ENCODE results near the gene RNF44.

The RNF44 gene

GRCh38 chr5:176533390-176533789, 3.8 kb downstream of the RNF44 start:
- H3K4me3 ChIP-seq (ENCODE audit: low read depth, low read length): no peak overlapping the region
- no peak for DNase-seq (ENCODE audit: low read depth, low spot score)
- no peak for TF ChIP-seq CTCF (IDR thresholded peaks at IDR 0.05; ENCODE audit: insufficient read depth, low read length, missing control alignments)
- POLR2A ChIA-PET: no interaction called here
- CTCF ChIA-PET: interaction anchor here (1.1 to 1.6 kb wide), 4 partner anchors 9 to 85 kb away, joined by 3 to 7 read pairs (median 4); partner anchors contain the start of gene FAF2

GRCh38 chr5:176532795-176533194, 4.4 kb downstream of the RNF44 start:
- ChIA-PET POLR2A (no interaction called here), CTCF (interaction anchor here (0.9 to 1.6 kb wide), 2 partner anchors 10 to 85 kb away, joined by 3 to 7 read pairs; partner anchors contain the start of gene FAF2)
- H3K4me3 ChIP-seq (ENCODE audit: low read depth, low read length): no peak overlapping the region
- TF ChIP-seq CTCF (IDR thresholded peaks at IDR 0.05; ENCODE audit: insufficient read depth, low read length, missing control alignments): no peak
- DNase-seq (ENCODE audit: low read depth, low spot score): no peak

GRCh38 chr5:176531902-176532493, 5.2 kb downstream of the RNF44 start:
- ChIA-PET CTCF (interaction anchor here (0.9 to 1.1 kb wide), 2 partner anchors 11 to 84 kb away, joined by 3 read pairs; partner anchors contain the start of gene FAF2), POLR2A (no interaction called here)
- H3K4me3 ChIP-seq (ENCODE audit: low read depth, low read length): no peak overlapping the region
- no peak for TF ChIP-seq CTCF (IDR thresholded peaks at IDR 0.05; ENCODE audit: insufficient read depth, low read length, missing control alignments)
- DNase-seq (ENCODE audit: low read depth, low spot score): no peak

- no peak for DNase-seq (ENCODE audit: low read depth, low spot score)
- CTCF ChIA-PET: interaction anchor here (1.1 kb wide), 1 partner anchor 83 kb away, joined by 3 read pairs; the partner anchor contains the start of gene FAF2
- POLR2A ChIA-PET: no interaction called here
Measured at GRCh38 chr5:176530983-176531901, 6.0 kb downstream of the RNF44 start.

GRCh38 chr5:176530393-176530982, 6.7 kb downstream of the RNF44 start:
- ChIA-PET POLR2A (no interaction called here), CTCF (no interaction called here)
- no peak overlapping the region for H3K4me3 ChIP-seq (ENCODE audit: low read depth, low read length)
- TF ChIP-seq CTCF (IDR thresholded peaks at IDR 0.05; ENCODE audit: insufficient read depth, low read length, missing control alignments): no peak
- no peak for DNase-seq (ENCODE audit: low read depth, low spot score)

More at GRCh38 chr5:176530983-176531901, 6.0 kb downstream of the RNF44 start:
- no peak for TF ChIP-seq CTCF (IDR thresholded peaks at IDR 0.05; ENCODE audit: insufficient read depth, low read length, missing control alignments)
- H3K4me3 ChIP-seq (ENCODE audit: low read depth, low read length): no peak overlapping the region

- ChIA-PET POLR2A (no interaction called here), CTCF (no interaction called here)
- H3K4me3 ChIP-seq (ENCODE audit: low read depth, low read length): no peak overlapping the region
- DNase-seq (ENCODE audit: low read depth, low spot score): no peak
- no peak for TF ChIP-seq CTCF (IDR thresholded peaks at IDR 0.05; ENCODE audit: insufficient read depth, low read length, missing control alignments)
Measured at GRCh38 chr5:176529741-176530141, 7.5 kb downstream of the RNF44 start.

All from AG04449 (cell line).